H9 (cell line): ENCODE measurements around the gene CCDC93. TPM values are rescaled to one million over a fixed set of nuclear protein-coding genes. Genes with fewer than 3 reads are reported as not detected.

Experiments used
- DNase-seq: peaks from one replicate; pipeline ENCODE4 v3.0.0-alpha.2; 2017
- H2AFZ ChIP-seq: one replicate; pipeline ENCODE4 v1.6.1; 2013; ENCODE audit warnings: mild to moderate bottlenecking, low read length, control low read depth, moderate library complexity
- H2AK5ac ChIP-seq: 2 replicates; pipeline ENCODE4 v1.6.1; 2013; ENCODE audit warnings: low read length, control low read depth, mixed read lengths; ENCODE audit not compliant: insufficient read length
- H2BK120ac ChIP-seq: one replicate; pipeline ENCODE4 v1.6.1; 2013; ENCODE audit warnings: low read depth, mild to moderate bottlenecking, low read length, control low read depth, inconsistent platforms; ENCODE audit not compliant: poor library complexity, severe bottlenecking
- H2BK12ac ChIP-seq: 2 replicates; pipeline ENCODE4 v1.6.1; 2013; ENCODE audit warnings: low read length, control low read depth, mixed read lengths, low read depth; ENCODE audit not compliant: insufficient read length
- H2BK15ac ChIP-seq: 2 replicates; pipeline ENCODE4 v1.6.1; 2013; ENCODE audit warnings: low read depth, low read length, control low read depth
- H2BK20ac ChIP-seq: one replicate; pipeline ENCODE4 v1.6.1; 2013; ENCODE audit warnings: low read depth, mild to moderate bottlenecking, low read length, control low read depth, inconsistent platforms; ENCODE audit not compliant: poor library complexity, severe bottlenecking
- H2BK5ac ChIP-seq: 2 replicates; pipeline ENCODE4 v1.6.1; 2013; ENCODE audit warnings: low read length, control low read depth, mixed read lengths; ENCODE audit not compliant: insufficient read length
- H3K14ac ChIP-seq: 2 replicates; pipeline ENCODE4 v1.6.1; 2013; ENCODE audit warnings: low read length, control low read depth; ENCODE audit not compliant: insufficient read depth
- H3K18ac ChIP-seq: 2 replicates; pipeline ENCODE4 v1.6.1; 2013; ENCODE audit warnings: low read depth, mild to moderate bottlenecking, mixed read lengths, low read length, control low read depth; ENCODE audit not compliant: insufficient read length
- H3K23ac ChIP-seq: 2 replicates; pipeline ENCODE4 v1.6.1; 2013; ENCODE audit warnings: low read length, control low read depth, mixed read lengths, low read depth; ENCODE audit not compliant: insufficient read length
- H3K23me2 ChIP-seq: 2 replicates; pipeline ENCODE4 v1.6.1; 2013; ENCODE audit warnings: low read depth, mild to moderate bottlenecking, mixed read lengths, low read length, control low read depth; ENCODE audit not compliant: insufficient read length, poor library complexity, severe bottlenecking
- H3K27ac ChIP-seq: 2 replicates; pipeline ENCODE4 v1.5.1; 2013; ENCODE audit warnings: low read length, control low read depth, mixed read lengths, low read depth; ENCODE audit not compliant: insufficient read length
- H3K27me3 ChIP-seq: 2 replicates; pipeline ENCODE4 v1.6.1; 2013; ENCODE audit warnings: low read length, control low read depth, inconsistent platforms; ENCODE audit not compliant: insufficient read depth
- H3K4ac ChIP-seq: 2 replicates; pipeline ENCODE4 v1.6.1; 2013; ENCODE audit warnings: low read depth, mild to moderate bottlenecking, control low read depth, inconsistent platforms, low read length, moderate library complexity
- H3K4me1 ChIP-seq: 2 replicates; pipeline ENCODE4 v1.6.1; 2013; ENCODE audit warnings: low read length, control low read depth, inconsistent platforms; ENCODE audit not compliant: insufficient read depth
- H3K4me2 ChIP-seq: 2 replicates; pipeline ENCODE4 v1.6.1; 2013; ENCODE audit warnings: low read length, control low read depth, mixed read lengths; ENCODE audit not compliant: insufficient read length, insufficient read depth
- H3K56ac ChIP-seq: 2 replicates; pipeline ENCODE4 v1.6.1; 2013; ENCODE audit warnings: low read depth, mild to moderate bottlenecking, mixed read lengths, low read length, control low read depth; ENCODE audit not compliant: insufficient read length
- H3K79me1 ChIP-seq: 2 replicates; pipeline ENCODE4 v1.6.1; 2013; ENCODE audit warnings: low read depth, mild to moderate bottlenecking, moderate library complexity, low read length, control low read depth, inconsistent platforms; ENCODE audit not compliant: insufficient read depth, poor library complexity, severe bottlenecking
- H3K79me2 ChIP-seq: 2 replicates; pipeline ENCODE4 v1.6.1; 2013; ENCODE audit warnings: low read length, control low read depth, inconsistent platforms; ENCODE audit not compliant: insufficient read depth
- H3K9ac ChIP-seq: 2 replicates; pipeline ENCODE4 v1.6.1; 2013; ENCODE audit warnings: low read length, control low read depth, mixed read lengths; ENCODE audit not compliant: insufficient read length; ENCODE audit errors: extremely low read depth
- H3K9me3 ChIP-seq: one replicate; pipeline ENCODE4 v1.6.1; 2013; ENCODE audit warnings: low read depth, low read length, inconsistent platforms; ENCODE audit not compliant: control insufficient read depth
- H3T11ph ChIP-seq: one replicate; pipeline ENCODE4 v1.6.1; 2013; ENCODE audit warnings: mild to moderate bottlenecking, low read length, control low read depth, inconsistent platforms
- H4K20me1 ChIP-seq: one replicate; pipeline ENCODE4 v1.6.1; 2013; ENCODE audit not compliant: control insufficient read depth, insufficient read length, insufficient read depth
- H4K5ac ChIP-seq: 2 replicates; pipeline ENCODE4 v1.6.1; 2013; ENCODE audit warnings: low read depth, mild to moderate bottlenecking, mixed read lengths, low read length, control low read depth; ENCODE audit not compliant: insufficient read length
- H4K8ac ChIP-seq: replicated peaks from 2 replicates; pipeline ENCODE4 v1.6.1; 2013; ENCODE audit warnings: low read length, control low read depth, mixed read lengths, low read depth; ENCODE audit not compliant: insufficient read length
- H4K91ac ChIP-seq: 2 replicates; pipeline ENCODE4 v1.6.1; 2013; ENCODE audit warnings: low read depth, mild to moderate bottlenecking, moderate library complexity, mixed read lengths, low read length, control low read depth; ENCODE audit not compliant: insufficient read length
- H3K27ac Mint-ChIP-seq, 3 experiments: 2 replicates in 2 of 3; 3 replicates in 1 of 3; pipeline ENCODE4 v1.8.0; 2020 to 2021; ENCODE audit warnings: mixed read lengths in 3 of 3, mild to moderate bottlenecking in 1 of 3, moderate library complexity in 1 of 3
- H3K27me3 Mint-ChIP-seq: 2 replicates; pipeline ENCODE4 v1.8.0; 2021; ENCODE audit warnings: low read depth, mild to moderate bottlenecking, moderate library complexity, mixed read lengths
- H3K36me3 Mint-ChIP-seq, 3 experiments: 2 replicates in 2 of 3; 3 replicates in 1 of 3; pipeline ENCODE4 v1.8.0; 2020 to 2021; ENCODE audit warnings: low read depth in 3 of 3, mixed read lengths in 3 of 3; ENCODE audit not compliant: insufficient read depth in 1 of 3
- H3K4me1 Mint-ChIP-seq, 2 experiments: 2 replicates each; pipeline ENCODE4 v1.8.0; 2020; ENCODE audit warnings: mixed read lengths in 2 of 2
- H3K4me3 Mint-ChIP-seq, 2 experiments: 2 replicates in 1 of 2; 3 replicates in 1 of 2; pipeline ENCODE4 v1.8.0; 2020 to 2021; ENCODE audit warnings: mild to moderate bottlenecking in 2 of 2, mixed read lengths in 2 of 2, moderate library complexity in 1 of 2
- H3K9me3 Mint-ChIP-seq, 2 experiments: 2 replicates in 1 of 2; 3 replicates in 1 of 2; pipeline ENCODE4 v1.8.0; 2020; ENCODE audit warnings: mild to moderate bottlenecking in 2 of 2, mixed read lengths in 2 of 2, moderate library complexity in 1 of 2
- WGBS: extraction: QIAGEN DNeasy Blood & Tissue Kit; methylation state at CpG from one replicate; pipeline ENCODE4 v1.1.7; 2013; ENCODE audit warnings: missing lambda C conversion rate, low lambda C conversion rate, mixed read lengths; ENCODE audit not compliant: insufficient read length; ENCODE audit errors: extremely low coverage; 5-methylcytosine and 5-hydroxymethylcytosine counted together
- total RNA-seq: library from RNA; stranded (reverse); gene quantifications from 2 replicates; pipeline ENCODE4 v1.2.1, GENCODE V29; 2021
- TF ChIP-seq, protein P1 (sequence below): fragments of 200-600 bp; sonication (generic); conservative IDR thresholded peaks from 3 replicates; pipeline ENCODE4 v1.8.0; 2021; ENCODE audit warnings: antibody characterized with exemption, mild to moderate bottlenecking

The CCDC93 gene
- total RNA-seq, 1 experiment from 2014 or later, result 16.4 TPM

GRCh38 chr2:117994729-117995128 is 19.1 kb downstream of the CCDC93 start:
- Histone ChIP-seq H3K4me1 (no peaks in the 10 kb centered on the region), H2BK120ac (no peak overlapping the region), H4K5ac (no peak overlapping the region), H3K18ac (no peak overlapping the region), H3K9me3 (no peaks in the 10 kb centered on the region), H4K91ac (no peak overlapping the region), H2BK12ac (no peak overlapping the region), H3K79me2 (no peaks in the 10 kb centered on the region), H3K79me1 (no peaks in the 10 kb centered on the region), H2AK5ac (no peak overlapping the region), H3K14ac (no peak overlapping the region), H4K20me1 (no peaks in the 10 kb centered on the region), H3K23me2 (no peaks in the 10 kb centered on the region), H2AFZ (no peak overlapping the region), H3K4ac (no peak overlapping the region), H3K27ac (no peak overlapping the region), H3K4me2 (no peak overlapping the region), H3K23ac (no peak overlapping the region), H3K9ac (no peak overlapping the region), H2BK5ac (no peak overlapping the region), H2BK15ac (no peak overlapping the region), H2BK20ac (no peak overlapping the region), H3T11ph (no peak overlapping the region), H3K27me3 (no peaks in the 10 kb centered on the region), H4K8ac (no peak overlapping the region), H3K56ac (no peak overlapping the region)
- no peaks in the 10 kb centered on the region for H3K4me1 Mint-ChIP-seq
- no peaks in the 10 kb centered on the region for H3K27me3 Mint-ChIP-seq
- peaks cover 4 to 48% (median 29%) of the 10 kb centered on the region in 3 experiments; a peak in 6 of 7 replicates for H3K36me3 Mint-ChIP-seq
- WGBS, result no CpG with 5 or more reads among the region's 4 CpGs
- H3K27ac Mint-ChIP-seq, result no peak overlapping the region
- no peaks in the 10 kb centered on the region for H3K9me3 Mint-ChIP-seq
- no peak overlapping the region for H3K4me3 Mint-ChIP-seq
- TF ChIP-seq, protein P1, sequence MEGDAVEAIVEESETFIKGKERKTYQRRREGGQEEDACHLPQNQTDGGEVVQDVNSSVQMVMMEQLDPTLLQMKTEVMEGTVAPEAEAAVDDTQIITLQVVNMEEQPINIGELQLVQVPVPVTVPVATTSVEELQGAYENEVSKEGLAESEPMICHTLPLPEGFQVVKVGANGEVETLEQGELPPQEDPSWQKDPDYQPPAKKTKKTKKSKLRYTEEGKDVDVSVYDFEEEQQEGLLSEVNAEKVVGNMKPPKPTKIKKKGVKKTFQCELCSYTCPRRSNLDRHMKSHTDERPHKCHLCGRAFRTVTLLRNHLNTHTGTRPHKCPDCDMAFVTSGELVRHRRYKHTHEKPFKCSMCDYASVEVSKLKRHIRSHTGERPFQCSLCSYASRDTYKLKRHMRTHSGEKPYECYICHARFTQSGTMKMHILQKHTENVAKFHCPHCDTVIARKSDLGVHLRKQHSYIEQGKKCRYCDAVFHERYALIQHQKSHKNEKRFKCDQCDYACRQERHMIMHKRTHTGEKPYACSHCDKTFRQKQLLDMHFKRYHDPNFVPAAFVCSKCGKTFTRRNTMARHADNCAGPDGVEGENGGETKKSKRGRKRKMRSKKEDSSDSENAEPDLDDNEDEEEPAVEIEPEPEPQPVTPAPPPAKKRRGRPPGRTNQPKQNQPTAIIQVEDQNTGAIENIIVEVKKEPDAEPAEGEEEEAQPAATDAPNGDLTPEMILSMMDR, result no peak
- DNase-seq, result no peak
